Tibial artery (tissue), 4 donors: ENCODE results near the gene GREB1L.

Source experiments
- DNase-seq, 2 donors: peaks; one replicate each; pipeline ENCODE4 v3.0.0-alpha.2; 2019
- H3K27ac ChIP-seq, 2 donors: fragments of 200-600 bp; sonication (generic) in 1 of 2; 1 replicate in 1 of 2; 2 replicates in 1 of 2; pipeline ENCODE4 v1.5.1; 2018 to 2019; ENCODE audit warnings: mild to moderate bottlenecking in 1 of 2
- H3K27me3 ChIP-seq, 2 donors: fragments of 200-600 bp; sonication (generic) in 1 of 2; one replicate each; pipeline versions ENCODE4 v1.5.1 to v1.6.0; 2016 to 2019
- H3K36me3 ChIP-seq, 3 donors: fragments of 200-600 bp; sonication (generic) in 2 of 3; one replicate each; pipeline ENCODE4 v1.5.1; 2016 to 2019; ENCODE audit warnings: mild to moderate bottlenecking in 2 of 3
- H3K4me1 ChIP-seq, 4 donors: fragments of 200-600 bp; sonication (generic) in 2 of 4; 1 replicate in 3 of 4; 2 replicates in 1 of 4; pipeline ENCODE4 v1.5.1; 2016 to 2019
- H3K4me3 ChIP-seq, 2 donors: fragments of 200-600 bp; sonication (generic) in 1 of 2; 1 replicate in 1 of 2; 2 replicates in 1 of 2; pipeline ENCODE4 v1.5.1; 2018 to 2019; ENCODE audit warnings: mild to moderate bottlenecking in 2 of 2
- H3K9me3 ChIP-seq, 3 donors: fragments of 200-600 bp; sonication (generic) in 1 of 3; one replicate each; pipeline ENCODE4 v1.5.1; 2016 to 2019
- intact Hi-C: fragments of 100-400 bp; cut with DNase I; formaldehyde crosslinking; loops from one replicate; pipeline ENCODE4 v1.15.0; 2023; ENCODE audit warnings: low total_unique reads
- TF ChIP-seq, protein P1 (sequence below), 2 experiments: fragments of 200-600 bp in 1 of 2; fragments of 450-650 bp in 1 of 2; IDR thresholded peaks; one replicate each; pipeline ENCODE4 v1.5.1; 2017 to 2019; ENCODE audit warnings: antibody characterized with exemption in 2 of 2, mild to moderate bottlenecking in 1 of 2, moderate library complexity in 1 of 2

Gene GREB1L

DNA sequence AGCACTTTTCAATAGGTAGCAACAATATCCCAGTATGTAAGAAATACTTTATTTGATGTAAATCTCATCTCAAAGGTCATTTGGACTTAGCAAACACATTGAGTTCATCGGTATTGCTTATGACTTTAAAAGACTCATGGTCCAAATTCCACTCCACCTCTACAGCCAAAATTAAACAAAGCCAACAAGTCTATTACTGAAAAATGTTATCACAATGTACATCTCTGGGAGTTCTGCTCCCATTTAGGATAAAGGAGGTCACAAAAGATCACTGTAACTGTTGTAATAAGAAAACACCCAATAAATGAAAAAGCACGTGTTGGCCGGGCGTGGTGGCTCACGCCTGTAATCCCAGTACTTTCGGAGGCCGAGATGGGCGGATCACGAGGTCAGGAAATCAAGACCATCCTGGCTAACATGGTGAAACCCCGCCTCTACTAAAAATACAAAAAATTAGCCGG is 308.5 kb downstream of the GREB1L start:
- Histone ChIP-seq H3K4me1 (no peaks in the 10 kb centered on the region), H3K9me3 (no peaks in the 10 kb centered on the region), H3K27me3 (no peaks in the 10 kb centered on the region), H3K4me3 (no peak overlapping the region), H3K27ac (no peak overlapping the region), H3K36me3 (peaks cover 23 to 54% (median 23%) of the 10 kb centered on the region in 3 donors)
- TF ChIP-seq, protein P1, sequence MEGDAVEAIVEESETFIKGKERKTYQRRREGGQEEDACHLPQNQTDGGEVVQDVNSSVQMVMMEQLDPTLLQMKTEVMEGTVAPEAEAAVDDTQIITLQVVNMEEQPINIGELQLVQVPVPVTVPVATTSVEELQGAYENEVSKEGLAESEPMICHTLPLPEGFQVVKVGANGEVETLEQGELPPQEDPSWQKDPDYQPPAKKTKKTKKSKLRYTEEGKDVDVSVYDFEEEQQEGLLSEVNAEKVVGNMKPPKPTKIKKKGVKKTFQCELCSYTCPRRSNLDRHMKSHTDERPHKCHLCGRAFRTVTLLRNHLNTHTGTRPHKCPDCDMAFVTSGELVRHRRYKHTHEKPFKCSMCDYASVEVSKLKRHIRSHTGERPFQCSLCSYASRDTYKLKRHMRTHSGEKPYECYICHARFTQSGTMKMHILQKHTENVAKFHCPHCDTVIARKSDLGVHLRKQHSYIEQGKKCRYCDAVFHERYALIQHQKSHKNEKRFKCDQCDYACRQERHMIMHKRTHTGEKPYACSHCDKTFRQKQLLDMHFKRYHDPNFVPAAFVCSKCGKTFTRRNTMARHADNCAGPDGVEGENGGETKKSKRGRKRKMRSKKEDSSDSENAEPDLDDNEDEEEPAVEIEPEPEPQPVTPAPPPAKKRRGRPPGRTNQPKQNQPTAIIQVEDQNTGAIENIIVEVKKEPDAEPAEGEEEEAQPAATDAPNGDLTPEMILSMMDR (IDR thresholded peaks at IDR 0.05) = no peak
- DNase-seq = no peak
- intact Hi-C loops = no loop called here

DNA sequence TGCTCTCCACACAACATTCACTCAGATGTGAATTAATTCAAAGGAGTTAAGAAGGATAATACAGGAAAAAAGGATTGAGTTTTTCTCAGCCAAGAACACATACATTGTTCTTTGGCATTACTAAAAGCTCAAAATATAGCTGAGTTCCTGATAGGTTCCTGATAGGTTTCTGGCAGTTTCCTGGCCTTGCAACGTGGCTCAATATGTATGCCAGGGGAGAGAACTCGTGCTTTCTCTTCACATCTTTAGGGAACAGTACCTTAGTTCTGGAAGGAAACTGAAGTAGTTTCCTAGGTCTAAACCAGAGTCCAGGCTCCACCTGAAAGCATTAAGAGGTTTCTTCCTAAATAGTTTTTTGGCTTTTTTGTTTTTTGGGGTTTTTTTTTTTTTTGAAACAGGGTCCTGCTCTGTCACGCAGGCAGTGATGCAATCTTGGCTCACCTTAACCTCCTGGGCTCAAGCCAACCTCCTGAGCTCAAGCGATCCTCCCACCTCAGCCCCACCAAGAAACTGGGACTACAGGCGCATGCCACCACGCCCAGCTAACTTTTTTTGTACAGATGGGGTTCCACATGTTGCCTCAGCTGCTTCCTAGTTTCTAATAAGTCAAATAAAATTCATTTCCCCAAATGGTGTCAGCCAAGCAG is 315.7 kb downstream of the GREB1L start:
- Histone ChIP-seq H3K9me3 (no peaks in the 10 kb centered on the region), H3K36me3 (peaks cover 33 to 70% (median 33%) of the 10 kb centered on the region in 3 donors), H3K27ac (no peak overlapping the region), H3K4me1 (no peaks in the 10 kb centered on the region), H3K4me3 (no peak overlapping the region), H3K27me3 (no peaks in the 10 kb centered on the region)
- DNase-seq = no peak
- TF ChIP-seq, protein P1 (IDR thresholded peaks at IDR 0.05) = no peak
- intact Hi-C loops = no loop called here

DNA sequence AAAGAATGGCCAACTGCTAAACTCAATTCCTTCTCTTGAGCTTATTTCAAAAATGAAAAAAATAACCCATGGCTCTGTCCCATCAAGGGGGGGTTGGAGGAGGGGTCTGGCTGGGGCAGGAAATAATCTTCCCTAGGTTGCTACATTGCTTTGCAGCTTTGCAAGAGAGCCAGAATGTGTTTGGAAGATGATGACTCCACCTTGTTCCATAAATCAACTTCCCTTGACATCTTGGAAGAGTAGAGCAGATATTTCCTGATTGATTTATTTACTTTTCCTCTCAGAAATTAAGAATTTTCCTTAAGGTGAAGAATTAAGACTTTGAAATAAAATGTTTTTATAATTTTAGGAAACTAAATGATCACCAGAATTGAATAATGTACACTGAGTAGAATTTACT is 317.2 kb downstream of the GREB1L start:
- H3K9me3 ChIP-seq = no peaks in the 10 kb centered on the region
- no peak for DNase-seq
- no peak overlapping the region for H3K4me3 ChIP-seq
- no peaks in the 10 kb centered on the region for H3K4me1 ChIP-seq
- no peaks in the 10 kb centered on the region for H3K27me3 ChIP-seq
- TF ChIP-seq, protein P1 (IDR thresholded peaks at IDR 0.05) = no peak
- H3K27ac ChIP-seq = no peak overlapping the region
- H3K36me3 ChIP-seq = peaks cover 41 to 74% (median 47%) of the 10 kb centered on the region in 3 donors
- intact Hi-C loops = no loop called here

DNA sequence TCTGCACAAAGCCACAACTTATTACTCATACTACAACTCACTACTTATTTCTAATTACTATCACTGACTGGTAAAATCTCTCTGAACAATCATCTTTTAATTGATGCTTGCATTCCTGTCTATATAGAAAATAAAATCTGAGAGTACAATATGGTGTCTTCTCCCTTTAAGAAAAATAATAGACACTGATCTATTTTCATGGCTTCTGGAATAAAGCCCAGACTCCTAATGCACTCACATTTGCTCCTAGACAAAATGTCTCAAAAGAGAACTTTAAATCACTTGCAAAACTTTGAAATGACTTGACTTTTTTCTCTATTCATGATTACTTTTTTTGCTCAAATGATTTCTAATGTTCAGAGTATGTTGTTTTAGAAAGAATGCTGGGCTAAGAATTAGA is 329.7 kb downstream of the GREB1L start:
- Histone ChIP-seq H3K9me3 (no peaks in the 10 kb centered on the region), H3K27me3 (no peaks in the 10 kb centered on the region), H3K36me3 (peaks cover 18 to 68% (median 52%) of the 10 kb centered on the region in 3 donors), H3K4me3 (no peak overlapping the region), H3K4me1 (peaks cover 0 to 33% (median 7%) of the 10 kb centered on the region in 4 donors), H3K27ac (peak overlapping the region in 1 of 2 donors; percentile 60)
- TF ChIP-seq, protein P1 (IDR thresholded peaks at IDR 0.05) = no peak
- DNase-seq = no peak
- intact Hi-C loops = loop anchor here (5.0 kb wide), 1 partner anchor 1086 kb away; no protein-coding TSS in a partner anchor
